ENCODE results near the gene SLC12A5.

SLC12A5 gene

GRCh38 chr20:46006022-46006705 is 22.9 kb upstream of the SLC12A5 start:
- no peak for DNase-seq (ENCODE audit: low read depth in 2 of 2, low spot score in 1 of 2)

- no peak for DNase-seq (ENCODE audit: low read depth in 2 of 2, low spot score in 1 of 2)
Measured at GRCh38 chr20:46006964-46007363, 22.1 kb upstream of the SLC12A5 start.

- DNase-seq (ENCODE audit: low read depth in 2 of 2, low spot score in 1 of 2): no peak
Measured at GRCh38 chr20:46007671-46008070, 21.3 kb upstream of the SLC12A5 start.

- no peak for DNase-seq (ENCODE audit: low read depth in 2 of 2, low spot score in 1 of 2)
Measured at GRCh38 chr20:46009816-46010215, 19.2 kb upstream of the SLC12A5 start.

- no peak for DNase-seq (ENCODE audit: low read depth in 2 of 2, low spot score in 1 of 2)
Measured at GRCh38 chr20:46010491-46011391, 18.3 kb upstream of the SLC12A5 start.

- no peak for DNase-seq (ENCODE audit: low read depth in 2 of 2, low spot score in 1 of 2)
Measured at GRCh38 chr20:46011631-46012482, 17.2 kb upstream of the SLC12A5 start.

- no peak for DNase-seq (ENCODE audit: low read depth in 2 of 2, low spot score in 1 of 2)
Measured at GRCh38 chr20:46012921-46013320, 16.1 kb upstream of the SLC12A5 start.

- DNase-seq (ENCODE audit: low read depth in 2 of 2, low spot score in 1 of 2): no peak
Measured at GRCh38 chr20:46013322-46013828, 15.6 kb upstream of the SLC12A5 start.

- DNase-seq (ENCODE audit: low read depth in 2 of 2, low spot score in 1 of 2): peak; percentile 31 to 45
Measured at GRCh38 chr20:46013829-46014516, 15.0 kb upstream of the SLC12A5 start.

- no peak for DNase-seq (ENCODE audit: low read depth in 2 of 2, low spot score in 1 of 2)
Measured at GRCh38 chr20:46014517-46015396, 14.3 kb upstream of the SLC12A5 start.

GRCh38 chr20:46017272-46017671 is 11.7 kb upstream of the SLC12A5 start:
- DNase-seq (ENCODE audit: low read depth in 2 of 2, low spot score in 1 of 2): no peak

- no peak for DNase-seq (ENCODE audit: low read depth in 2 of 2, low spot score in 1 of 2)
Measured at GRCh38 chr20:46018112-46018511, 10.9 kb upstream of the SLC12A5 start.

- DNase-seq (ENCODE audit: low read depth in 2 of 2, low spot score in 1 of 2): no peak
Measured at GRCh38 chr20:46018611-46019010, 10.4 kb upstream of the SLC12A5 start.

- no peak for DNase-seq (ENCODE audit: low read depth in 2 of 2, low spot score in 1 of 2)
Measured at GRCh38 chr20:46020555-46020954, 8.5 kb upstream of the SLC12A5 start.

GRCh38 chr20:46021361-46022359 is 7.4 kb upstream of the SLC12A5 start:
- no peak for DNase-seq (ENCODE audit: low read depth in 2 of 2, low spot score in 1 of 2)

GRCh38 chr20:46022411-46023147 is 6.4 kb upstream of the SLC12A5 start:
- DNase-seq (ENCODE audit: low read depth in 2 of 2, low spot score in 1 of 2): peak; percentile 38 to 54

GRCh38 chr20:46023148-46023484 is 5.9 kb upstream of the SLC12A5 start:
- DNase-seq (ENCODE audit: low read depth in 2 of 2, low spot score in 1 of 2): no peak

GRCh38 chr20:46023999-46024398 is 5.0 kb upstream of the SLC12A5 start:
- DNase-seq (ENCODE audit: low read depth in 2 of 2, low spot score in 1 of 2): no peak

Measured in stimulated activated CD8-positive, alpha-beta memory T cell treated with anti-CD3 and anti-CD28 coated beads, Interleukin-4, amount 100 ng/mL, for 1 hour (primary cell).